HepG2 (cell line): Measurements from ENCODE around the gene STRN3. TPM values are rescaled to one million over a fixed set of nuclear protein-coding genes. Genes with fewer than 3 reads are reported as not detected.

Experiments used
- AGO1 ChIP-seq: fragments of 200-400 bp; formaldehyde crosslinking; IDR thresholded peaks from 2 replicates; pipeline ENCODE4 v1.6.1; 2017; ENCODE audit warnings: mild to moderate bottlenecking, low read depth, low read length, moderate library complexity; ENCODE audit not compliant: poor library complexity, severe bottlenecking
- AKNA ChIP-seq: sonication (generic); formaldehyde crosslinking; IDR thresholded peaks from 2 replicates; pipeline ENCODE4 v1.4.0; 2020; ENCODE audit warnings: missing genetic modification reagents, borderline replicate concordance
- BORCS8-MEF2B ChIP-seq: sonication (generic); formaldehyde crosslinking; IDR thresholded peaks from 2 replicates; pipeline ENCODE4 v1.8.0; 2022; ENCODE audit warnings: mild to moderate bottlenecking, missing genetic modification reagents
- DPF2 ChIP-seq: sonication (generic); formaldehyde crosslinking; IDR thresholded peaks from 2 replicates; pipeline ENCODE4 v1.4.0; 2020; ENCODE audit warnings: mild to moderate bottlenecking, low read depth, missing genetic modification reagents, borderline replicate concordance
- HCFC1 ChIP-seq: fragments of 150-350 bp; IDR thresholded peaks from 2 replicates; pipeline ENCODE4 v1.6.1; 2014; ENCODE audit warnings: low read depth, low read length
- HNF4A ChIP-seq: sonication (generic); formaldehyde crosslinking; IDR thresholded peaks from 2 replicates; pipeline ENCODE4 v1.4.0; 2020; ENCODE audit warnings: missing genetic modification reagents
- IRX3 ChIP-seq: sonication (generic); formaldehyde crosslinking; IDR thresholded peaks from 2 replicates; pipeline ENCODE4 v1.8.1; 2023; ENCODE audit warnings: mild to moderate bottlenecking, low read depth, missing genetic modification reagents, borderline replicate concordance
- KAT8 ChIP-seq: IDR thresholded peaks from 2 replicates; pipeline ENCODE4 v1.6.1; 2016; ENCODE audit warnings: missing genetic modification reagents, missing compliant biosample characterization
- MED1 ChIP-seq: sonication (generic); formaldehyde crosslinking; IDR thresholded peaks from 2 replicates; pipeline ENCODE4 v1.4.0; 2020; ENCODE audit warnings: missing genetic modification reagents
- NR1H2 ChIP-seq: sonication (generic); formaldehyde crosslinking; IDR thresholded peaks from 2 replicates; pipeline ENCODE4 v1.8.1; 2022; ENCODE audit warnings: low read depth, missing genetic modification reagents, borderline replicate concordance
- NR2F6 ChIP-seq, 2 experiments: IDR thresholded peaks; 2 replicates each; pipeline ENCODE4 v1.6.1; 2016; ENCODE audit warnings: antibody characterized with exemption in 1 of 2, mild to moderate bottlenecking in 1 of 2
- SETDB1 ChIP-seq: sonication (generic); formaldehyde crosslinking; IDR thresholded peaks from 2 replicates; pipeline ENCODE4 v1.5.1; 2020; ENCODE audit warnings: missing genetic modification reagents, mild to moderate bottlenecking, borderline replicate concordance
- THAP7 ChIP-seq: sonication (generic); formaldehyde crosslinking; IDR thresholded peaks from 2 replicates; pipeline ENCODE4 v1.8.1; 2023; ENCODE audit warnings: mild to moderate bottlenecking, missing genetic modification reagents
- TMF1 ChIP-seq: sonication (generic); formaldehyde crosslinking; IDR thresholded peaks from 2 replicates; pipeline ENCODE4 v1.8.1; 2022; ENCODE audit warnings: low read depth, missing genetic modification reagents
- TP53 ChIP-seq: sonication (generic); formaldehyde crosslinking; conservative IDR thresholded peaks from 2 replicates; pipeline ENCODE4 v1.4.0; 2020; ENCODE audit warnings: missing genetic modification reagents
- TRIM22 ChIP-seq: fragments of 450-650 bp; IDR thresholded peaks from 2 replicates; pipeline ENCODE4 v1.6.1; 2017
- ZIK1 ChIP-seq: sonication (generic); formaldehyde crosslinking; IDR thresholded peaks from 2 replicates; pipeline ENCODE4 v1.5.0; 2020; ENCODE audit warnings: mild to moderate bottlenecking, low read depth, missing genetic modification reagents, borderline replicate concordance
- ZNF253 ChIP-seq: sonication (generic); formaldehyde crosslinking; IDR thresholded peaks from 2 replicates; pipeline ENCODE4 v1.8.0; 2022; ENCODE audit warnings: mild to moderate bottlenecking, missing genetic modification reagents, borderline replicate concordance
- ZNF468 ChIP-seq: sonication (generic); formaldehyde crosslinking; IDR thresholded peaks from 2 replicates; pipeline ENCODE4 v1.8.0; 2022; ENCODE audit warnings: mild to moderate bottlenecking, moderate library complexity, missing genetic modification reagents
- ZNF549 ChIP-seq: sonication (generic); formaldehyde crosslinking; IDR thresholded peaks from 2 replicates; pipeline ENCODE4 v1.5.0; 2020; ENCODE audit warnings: missing genetic modification reagents
- ZNF772 ChIP-seq: sonication (generic); formaldehyde crosslinking; IDR thresholded peaks from 2 replicates; pipeline ENCODE4 v1.5.0; 2020; ENCODE audit warnings: mild to moderate bottlenecking, missing genetic modification reagents
- ZNF83 ChIP-seq: sonication (generic); formaldehyde crosslinking; IDR thresholded peaks from 2 replicates; pipeline ENCODE4 v1.4.0; 2020; ENCODE audit warnings: missing genetic modification reagents, mild to moderate bottlenecking, borderline replicate concordance
- ZNF839 ChIP-seq: sonication (generic); formaldehyde crosslinking; IDR thresholded peaks from 2 replicates; pipeline ENCODE4 v1.4.0; 2020; ENCODE audit warnings: missing genetic modification reagents, mild to moderate bottlenecking, borderline replicate concordance
- polyA plus RNA-seq, 8 experiments: library from polyadenylated mRNA; depleted of rRNA in 3 of 8; stranded (reverse) in 7 of 8; unstranded in 1 of 8; fragments of >200 nt; fragmentation: Illumina TruSeq in 4 of 8; extraction: Trizol in 4 of 8; gene quantifications; 2 replicates each; pipeline versions ENCODE4 v1.2.1 to v1.2.3, GENCODE V29; 2011 to 2016; ENCODE audit warnings: low read depth in 4 of 8, missing spikeins in 1 of 8, mixed read lengths in 1 of 8; ENCODE audit not compliant: insufficient read depth in 1 of 8
- total RNA-seq, 5 experiments: library from RNA; depleted of rRNA; stranded (reverse); fragments of >200 nt; fragmentation: Illumina TruSeq; extraction: Trizol; gene quantifications; 2 replicates each; pipeline ENCODE4 v1.2.3, GENCODE V29; 2016; ENCODE audit warnings: low read depth in 1 of 5

The STRN3 gene
- total and polyA plus RNA-seq, 2 of the 13 experiments (the other 11 are each of a cell fraction or from before 2014, with no cell fraction given), result 49.4 to 123 TPM

- TF ChIP-seq KAT8 (CRISPR knock-in tag) (peak; percentile 89), TP53 (CRISPR knock-in tag) (peak; percentile 81; the same call in 1 of the 2 replicates), HNF4A (CRISPR knock-in tag) (0 out of 2 replicates have a peak, but pooled peaks have one; percentile 10), ZNF839 (CRISPR knock-in tag) (peak; percentile 68; the same call in 1 of the 2 replicates), HCFC1 (no peak; the same call in 1 of the 2 replicates), ZNF468 (CRISPR knock-in tag) (no peak), ZNF83 (CRISPR knock-in tag) (no peak), AKNA (no peak), NR1H2 (CRISPR knock-in tag) (no peak), ZIK1 (CRISPR knock-in tag) (no peak; the same call in 1 of the 2 replicates), ZNF772 (CRISPR knock-in tag) (peak; percentile 94), SETDB1 (no peak), DPF2 (CRISPR knock-in tag) (no peak), IRX3 (CRISPR knock-in tag) (0 out of 2 replicates have a peak, but pooled peaks have one; percentile 56), ZNF549 (CRISPR knock-in tag) (no peak), TMF1 (CRISPR knock-in tag) (peak; percentile 71; the same call in 1 of the 2 replicates), NR2F6 (IDR thresholded peaks at IDR 0.05) (no peak), NR2F6 (CRISPR knock-in tag; IDR thresholded peaks at IDR 0.05) (no peak; the same call in none of the 2 replicates), BORCS8-MEF2B (CRISPR knock-in tag) (no peak; the same call in 1 of the 2 replicates), THAP7 (CRISPR knock-in tag) (peak; percentile 51; the same call in 1 of the 2 replicates), ZNF253 (CRISPR knock-in tag) (no peak), TRIM22 (no peak), MED1 (CRISPR knock-in tag) (peak; percentile 87), AGO1 (no peak)
These were observed 464 bp upstream of the STRN3 start (continued) for GRCh38 chr14:31026450-31027235.
